ENCODE measurements around the gene AKAP8L. TPM values are rescaled to one million over a fixed set of nuclear protein-coding genes. Genes with fewer than 3 reads are reported as not detected.

The AKAP8L gene
- total RNA-seq, 1 experiment from 2014 or later: 106 TPM

DNA sequence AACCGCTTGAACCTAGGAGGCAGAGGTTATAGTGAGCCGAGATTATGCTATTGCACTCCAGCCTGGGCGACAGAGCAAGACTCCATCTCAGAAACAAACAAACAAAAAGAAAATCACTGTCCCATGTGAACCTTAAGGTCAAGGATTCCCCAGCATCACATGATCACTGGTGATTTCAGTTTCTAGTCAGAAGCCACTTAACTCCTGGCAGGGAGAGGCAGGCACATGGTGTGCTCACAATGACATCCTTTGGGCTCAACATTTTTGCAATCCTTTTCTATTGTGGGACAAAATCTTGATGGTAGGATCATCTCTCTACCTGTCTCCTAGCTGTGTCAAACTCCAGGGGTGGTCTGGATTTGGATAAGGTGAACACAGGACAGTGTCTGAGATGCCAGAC is 51.3 kb downstream of the AKAP8L start:
- POLR2A ChIA-PET: no interaction called here
- Histone ChIP-seq H3K4me1 (ENCODE audit: control insufficient read depth in 1 of 2, insufficient read depth in 2 of 2, low read length in 2 of 2) (no peaks in the 10 kb centered on the region), H3K9ac (ENCODE audit: low read length) (no peak overlapping the region), H3K79me2 (ENCODE audit: insufficient read depth, low read length) (peaks cover 10% of the 10 kb centered on the region), H3K36me3 (ENCODE audit: control insufficient read depth in 1 of 2, insufficient read depth in 2 of 2, low read length in 2 of 2) (peaks cover 26 to 60% of the 10 kb centered on the region in 2 experiments), H4K20me1 (ENCODE audit: insufficient read depth) (no peaks in the 10 kb centered on the region), H3K4me3 (replicated peaks in 1 of 2; ENCODE audit: low read depth in 1 of 2, low read length in 2 of 2) (no peak overlapping the region), H3K27ac (ENCODE audit: low read depth, low read length) (no peak overlapping the region), H3K27me3 (ENCODE audit: insufficient read depth, low read length) (no peaks in the 10 kb centered on the region), H3K4me2 (ENCODE audit: low read length) (no peak overlapping the region), H3K9me2 (ENCODE audit: insufficient read depth) (no peaks in the 10 kb centered on the region), H2AFZ (ENCODE audit: low read depth, low read length, poor library complexity, severe bottlenecking) (no peak overlapping the region), H3K9me3 (ENCODE audit: control insufficient read depth in 1 of 2, insufficient read depth in 1 of 2, low read depth in 1 of 2, low read length in 2 of 2) (no peaks in the 10 kb centered on the region)
- TF ChIP-seq, protein P1, sequence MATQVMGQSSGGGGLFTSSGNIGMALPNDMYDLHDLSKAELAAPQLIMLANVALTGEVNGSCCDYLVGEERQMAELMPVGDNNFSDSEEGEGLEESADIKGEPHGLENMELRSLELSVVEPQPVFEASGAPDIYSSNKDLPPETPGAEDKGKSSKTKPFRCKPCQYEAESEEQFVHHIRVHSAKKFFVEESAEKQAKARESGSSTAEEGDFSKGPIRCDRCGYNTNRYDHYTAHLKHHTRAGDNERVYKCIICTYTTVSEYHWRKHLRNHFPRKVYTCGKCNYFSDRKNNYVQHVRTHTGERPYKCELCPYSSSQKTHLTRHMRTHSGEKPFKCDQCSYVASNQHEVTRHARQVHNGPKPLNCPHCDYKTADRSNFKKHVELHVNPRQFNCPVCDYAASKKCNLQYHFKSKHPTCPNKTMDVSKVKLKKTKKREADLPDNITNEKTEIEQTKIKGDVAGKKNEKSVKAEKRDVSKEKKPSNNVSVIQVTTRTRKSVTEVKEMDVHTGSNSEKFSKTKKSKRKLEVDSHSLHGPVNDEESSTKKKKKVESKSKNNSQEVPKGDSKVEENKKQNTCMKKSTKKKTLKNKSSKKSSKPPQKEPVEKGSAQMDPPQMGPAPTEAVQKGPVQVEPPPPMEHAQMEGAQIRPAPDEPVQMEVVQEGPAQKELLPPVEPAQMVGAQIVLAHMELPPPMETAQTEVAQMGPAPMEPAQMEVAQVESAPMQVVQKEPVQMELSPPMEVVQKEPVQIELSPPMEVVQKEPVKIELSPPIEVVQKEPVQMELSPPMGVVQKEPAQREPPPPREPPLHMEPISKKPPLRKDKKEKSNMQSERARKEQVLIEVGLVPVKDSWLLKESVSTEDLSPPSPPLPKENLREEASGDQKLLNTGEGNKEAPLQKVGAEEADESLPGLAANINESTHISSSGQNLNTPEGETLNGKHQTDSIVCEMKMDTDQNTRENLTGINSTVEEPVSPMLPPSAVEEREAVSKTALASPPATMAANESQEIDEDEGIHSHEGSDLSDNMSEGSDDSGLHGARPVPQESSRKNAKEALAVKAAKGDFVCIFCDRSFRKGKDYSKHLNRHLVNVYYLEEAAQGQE (IDR thresholded peaks at IDR 0.05; ENCODE audit: low read depth): no peak
- TF ChIP-seq SRF (IDR thresholded peaks at IDR 0.05; ENCODE audit: low read depth) (no peak), CEBPB (IDR thresholded peaks at IDR 0.05; ENCODE audit: low read depth) (no peak), ZNF274 (IDR thresholded peaks at IDR 0.05; ENCODE audit: low read depth, low read length) (no peak)
- TF ChIP-seq, protein P2, sequence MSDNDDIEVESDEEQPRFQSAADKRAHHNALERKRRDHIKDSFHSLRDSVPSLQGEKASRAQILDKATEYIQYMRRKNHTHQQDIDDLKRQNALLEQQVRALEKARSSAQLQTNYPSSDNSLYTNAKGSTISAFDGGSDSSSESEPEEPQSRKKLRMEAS (IDR thresholded peaks at IDR 0.05): no peak
- CTCF ChIA-PET: no interaction called here
- BruUV-seq (replicated peaks): no TSS peak
- ATAC-seq: no peak
- intact Hi-C loops (cut with micrococcal nuclease): no loop called here
- RAD21 ChIA-PET (ENCODE audit: low non-redundant PET in 1 of 2, low total read pairs in 2 of 2, uncharacterized antibody in 2 of 2, unreplicated experiment in 2 of 2): no interaction called here
- no peak for DNase-seq (ENCODE audit: low read depth, low spot score)

DNA sequence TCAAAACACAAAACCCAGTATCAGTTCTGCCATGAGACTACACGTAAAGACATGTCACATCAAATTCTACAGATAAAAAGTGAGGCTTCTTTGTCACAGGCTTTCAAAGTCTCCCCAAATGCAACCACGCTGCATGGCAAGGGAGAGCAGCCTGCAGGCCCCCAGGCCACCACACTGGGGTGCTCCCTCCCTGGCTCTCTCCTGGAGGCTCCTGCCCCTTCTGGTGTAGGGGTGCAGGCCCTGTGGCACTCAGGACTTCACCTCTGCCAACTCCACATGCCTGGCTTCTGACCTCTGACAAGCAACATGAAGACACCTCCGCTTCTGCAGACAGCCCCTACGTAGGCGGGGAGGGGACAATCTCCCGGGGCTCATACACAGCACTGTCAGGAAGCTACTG is 53.5 kb downstream of the AKAP8L start:
- ATAC-seq (peak; percentile 53; the same call in 1 of the 2 replicates), DNase-seq (ENCODE audit: low read depth, low spot score) (no peak)
- Histone ChIP-seq H2AFZ (ENCODE audit: low read depth, low read length, poor library complexity, severe bottlenecking) (no peak overlapping the region), H3K79me2 (ENCODE audit: insufficient read depth, low read length) (no peaks in the 10 kb centered on the region; the same call in 1 of the 2 replicates), H4K20me1 (ENCODE audit: insufficient read depth) (no peaks in the 10 kb centered on the region), H3K4me2 (ENCODE audit: low read length) (no peak overlapping the region), H3K27ac (ENCODE audit: low read depth, low read length) (no peak overlapping the region), H3K9ac (ENCODE audit: low read length) (no peak overlapping the region), H3K9me2 (ENCODE audit: insufficient read depth) (no peaks in the 10 kb centered on the region), H3K27me3 (ENCODE audit: insufficient read depth, low read length) (no peaks in the 10 kb centered on the region), H3K9me3 (ENCODE audit: control insufficient read depth in 1 of 2, insufficient read depth in 1 of 2, low read depth in 1 of 2, low read length in 2 of 2) (no peaks in the 10 kb centered on the region), H3K4me1 (ENCODE audit: control insufficient read depth in 1 of 2, insufficient read depth in 2 of 2, low read length in 2 of 2) (no peaks in the 10 kb centered on the region), H3K36me3 (ENCODE audit: control insufficient read depth in 1 of 2, insufficient read depth in 2 of 2, low read length in 2 of 2) (peaks cover 9 to 56% of the 10 kb centered on the region in 2 experiments), H3K4me3 (replicated peaks in 1 of 2; ENCODE audit: low read depth in 1 of 2, low read length in 2 of 2) (no peak overlapping the region)
- no TSS peak for BruUV-seq (replicated peaks)
- CTCF ChIA-PET: no interaction called here
- TF ChIP-seq, protein P3, sequence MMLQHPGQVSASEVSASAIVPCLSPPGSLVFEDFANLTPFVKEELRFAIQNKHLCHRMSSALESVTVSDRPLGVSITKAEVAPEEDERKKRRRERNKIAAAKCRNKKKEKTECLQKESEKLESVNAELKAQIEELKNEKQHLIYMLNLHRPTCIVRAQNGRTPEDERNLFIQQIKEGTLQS (IDR thresholded peaks at IDR 0.05): no peak
- no peak for TF ChIP-seq ELF1 (IDR thresholded peaks at IDR 0.05; ENCODE audit: borderline replicate concordance, low read depth)
- TF ChIP-seq, protein P1 (IDR thresholded peaks at IDR 0.05; ENCODE audit: low read depth): no peak
- no peak for TF ChIP-seq JUND (IDR thresholded peaks at IDR 0.05)
- no peak for TF ChIP-seq SP1 (IDR thresholded peaks at IDR 0.05; ENCODE audit: low read depth)
- no peak for TF ChIP-seq ZFX (IDR thresholded peaks at IDR 0.05)
- POLR2A ChIA-PET: no interaction called here
- RAD21 ChIA-PET (ENCODE audit: low non-redundant PET in 1 of 2, low total read pairs in 2 of 2, uncharacterized antibody in 2 of 2, unreplicated experiment in 2 of 2): no interaction called here
- intact Hi-C loops (cut with micrococcal nuclease): no loop called here

Measured in HCT116 (cell line).